Astrocyte of the spinal cord (primary cell): ENCODE results near the gene CISD1.
"Not testable (repeated sequence)": the region's sequence is repeated elsewhere in the genome, so short reads cannot be mapped to it uniquely, and the experiment has no call there.

ENCODE experiments used
- DNase-seq: peaks from one replicate; pipeline ENCODE4 v3.0.0; 2011; ENCODE audit warnings: low read depth, low spot score
- H3K4me3 ChIP-seq: 2 replicates; pipeline ENCODE4 v1.5.1; 2011; ENCODE audit warnings: low read depth, mild to moderate bottlenecking, low read length, moderate library complexity
- in situ Hi-C: cut with HindIII; loops from 2 replicates; pipeline ENCODE4 v1.10.0; 2017; ENCODE audit warnings: low sequenced_read_pairs
- TF ChIP-seq, protein P1 (sequence below): IDR thresholded peaks from 2 replicates; pipeline ENCODE4 v1.5.1; 2012; ENCODE audit warnings: low read depth, mild to moderate bottlenecking, low read length, inconsistent platforms

CISD1 gene

DNA sequence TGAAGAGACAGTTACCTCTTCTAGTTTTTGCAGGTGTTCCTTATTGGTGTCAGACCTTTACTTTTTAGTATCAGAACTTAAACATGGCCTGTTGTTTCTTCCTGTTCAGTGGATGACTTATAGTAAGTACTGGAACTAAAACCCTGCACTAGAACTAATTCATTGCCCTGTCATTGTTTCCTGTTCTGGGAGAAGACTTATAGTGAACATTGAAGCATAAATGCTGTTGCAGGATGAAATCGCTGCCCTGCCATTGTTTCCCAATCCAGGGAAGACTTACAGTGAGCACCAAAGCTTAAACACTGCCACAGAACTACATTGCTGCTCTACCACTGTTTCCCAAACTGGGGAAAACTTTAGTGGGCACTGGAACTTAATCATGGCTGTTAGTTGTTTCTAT, 14.3 kb upstream of the CISD1 start:
- in situ Hi-C loops, result no loop called here
- TF ChIP-seq, protein P1, sequence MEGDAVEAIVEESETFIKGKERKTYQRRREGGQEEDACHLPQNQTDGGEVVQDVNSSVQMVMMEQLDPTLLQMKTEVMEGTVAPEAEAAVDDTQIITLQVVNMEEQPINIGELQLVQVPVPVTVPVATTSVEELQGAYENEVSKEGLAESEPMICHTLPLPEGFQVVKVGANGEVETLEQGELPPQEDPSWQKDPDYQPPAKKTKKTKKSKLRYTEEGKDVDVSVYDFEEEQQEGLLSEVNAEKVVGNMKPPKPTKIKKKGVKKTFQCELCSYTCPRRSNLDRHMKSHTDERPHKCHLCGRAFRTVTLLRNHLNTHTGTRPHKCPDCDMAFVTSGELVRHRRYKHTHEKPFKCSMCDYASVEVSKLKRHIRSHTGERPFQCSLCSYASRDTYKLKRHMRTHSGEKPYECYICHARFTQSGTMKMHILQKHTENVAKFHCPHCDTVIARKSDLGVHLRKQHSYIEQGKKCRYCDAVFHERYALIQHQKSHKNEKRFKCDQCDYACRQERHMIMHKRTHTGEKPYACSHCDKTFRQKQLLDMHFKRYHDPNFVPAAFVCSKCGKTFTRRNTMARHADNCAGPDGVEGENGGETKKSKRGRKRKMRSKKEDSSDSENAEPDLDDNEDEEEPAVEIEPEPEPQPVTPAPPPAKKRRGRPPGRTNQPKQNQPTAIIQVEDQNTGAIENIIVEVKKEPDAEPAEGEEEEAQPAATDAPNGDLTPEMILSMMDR, result no peak
- no peak for DNase-seq
- H3K4me3 ChIP-seq, result no peak overlapping the region

- H3K4me3 ChIP-seq, in situ Hi-C loops, DNase-seq: not testable (repeated sequence)
These were observed 12.8 kb upstream of the CISD1 start for GRCh38 chr10:58256013-58256780.

GRCh38 chr10:58258977-58259692, 9.8 kb upstream of the CISD1 start:
- DNase-seq, result no peak
- no peak overlapping the region for H3K4me3 ChIP-seq
- TF ChIP-seq, protein P1, result peak; percentile 29
- in situ Hi-C loops, result no loop called here

- TF ChIP-seq, protein P1, result no peak
- DNase-seq, result no peak
- in situ Hi-C loops, result no loop called here
- H3K4me3 ChIP-seq, result no peak overlapping the region
These were observed 8.6 kb upstream of the CISD1 start for GRCh38 chr10:58260334-58260733.

DNA sequence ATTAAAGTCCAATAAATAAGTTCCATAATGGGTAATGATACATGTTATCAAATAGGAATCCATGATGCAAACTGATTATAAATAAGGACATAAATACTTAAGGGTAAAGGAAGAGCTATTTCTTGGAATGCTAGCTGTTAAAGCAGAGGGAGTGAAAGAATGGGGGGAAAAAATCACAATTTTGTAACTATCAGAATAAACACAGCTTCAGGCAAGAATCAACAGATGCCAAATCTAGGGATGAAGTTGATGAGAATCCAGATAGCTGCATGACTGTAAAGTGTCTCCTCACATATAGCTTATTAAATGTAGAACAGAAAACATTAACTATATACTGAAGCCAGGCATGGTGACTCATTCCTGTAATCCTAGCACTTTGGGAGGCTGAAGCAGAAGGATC, 6.2 kb upstream of the CISD1 start:
- no peak overlapping the region for H3K4me3 ChIP-seq
- TF ChIP-seq, protein P1, result no peak
- in situ Hi-C loops, result no loop called here
- no peak for DNase-seq

DNA sequence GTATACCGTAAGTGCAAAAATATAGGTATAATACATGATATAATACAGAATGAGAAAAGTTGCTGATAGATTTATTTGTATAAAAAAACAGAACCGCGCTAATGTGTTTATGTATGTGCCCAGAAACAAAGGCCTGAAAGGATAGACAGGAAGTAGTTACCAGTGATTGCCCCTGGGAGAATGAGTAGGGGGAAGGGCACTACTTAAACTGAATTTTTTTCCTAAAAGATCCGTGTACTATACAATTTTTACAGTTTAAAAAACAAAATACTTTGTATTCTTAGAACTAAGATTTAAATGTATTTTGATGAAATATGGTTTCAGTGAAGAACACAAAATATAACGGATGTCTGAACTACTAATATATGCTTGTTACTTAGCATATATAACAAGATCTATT, 4.2 kb upstream of the CISD1 start:
- in situ Hi-C loops, result no loop called here
- DNase-seq, result no peak
- H3K4me3 ChIP-seq, result no peak overlapping the region
- TF ChIP-seq, protein P1, result no peak

GRCh38 chr10:58265249-58265648, 3.7 kb upstream of the CISD1 start:
- DNase-seq, result no peak
- in situ Hi-C loops, result no loop called here
- TF ChIP-seq, protein P1, result no peak
- no peak overlapping the region for H3K4me3 ChIP-seq
